Activated naive CD4-positive, alpha-beta T cell treated with anti-CD3 and anti-CD28 coated beads for 36 hours (primary cell): Measurements from ENCODE around the gene S100A3. TPM values are rescaled to one million over a fixed set of nuclear protein-coding genes. Genes with fewer than 3 reads are reported as not detected.
"Not testable (repeated sequence)": the region's sequence is repeated elsewhere in the genome, so short reads cannot be mapped to it uniquely, and the experiment has no call there.

Source experiments
- CTCF ChIA-PET: fragments of 350-600 bp; sonication (Branson Sonifier 250); formaldehyde crosslinking; loops from one replicate; lab custom pipeline; 2021; ENCODE audit warnings: antibody characterized with exemption; lab: Charles Lee
- DNase-seq: peaks from one replicate; pipeline ENCODE4 v3.0.0-alpha.2; 2020
- H3K27ac Mint-ChIP-seq: one replicate; pipeline ENCODE4 v1.8.0; 2021; ENCODE audit warnings: mild to moderate bottlenecking, mixed read lengths
- H3K27me3 Mint-ChIP-seq: one replicate; pipeline ENCODE4 v1.8.0; 2021; ENCODE audit warnings: low read depth, mixed read lengths
- H3K36me3 Mint-ChIP-seq: one replicate; pipeline ENCODE4 v1.8.0; 2021; ENCODE audit warnings: low read depth, mixed read lengths
- H3K4me1 Mint-ChIP-seq: one replicate; pipeline ENCODE4 v1.8.0; 2021; ENCODE audit warnings: low read depth, mixed read lengths
- H3K4me3 Mint-ChIP-seq: one replicate; pipeline ENCODE4 v1.8.0; 2021; ENCODE audit warnings: mild to moderate bottlenecking, moderate library complexity, mixed read lengths
- H3K9me3 Mint-ChIP-seq: one replicate; pipeline ENCODE4 v1.8.0; 2021; ENCODE audit warnings: mixed read lengths
- intact Hi-C: fragments of 100-400 bp; cut with micrococcal nuclease; formaldehyde crosslinking; loops from one replicate; pipeline ENCODE4 v1.15.1; 2023
- total RNA-seq, 2 experiments: library from RNA; stranded (reverse); gene quantifications; one replicate each; pipeline ENCODE4 v1.2.3, GENCODE V29; 2021

The S100A3 gene
- total RNA-seq, 2 experiments from 2014 or later = not detected

- DNase-seq = no peak
- Mint-ChIP-seq H3K36me3 (no peaks in the 10 kb centered on the region), H3K27me3 (peaks cover 7% of the 10 kb centered on the region), H3K27ac (no peak overlapping the region), H3K4me1 (no peaks in the 10 kb centered on the region), H3K9me3 (no peaks in the 10 kb centered on the region), H3K4me3 (no peak overlapping the region)
- CTCF ChIA-PET = no interaction called here
- intact Hi-C loops = no loop called here
These were observed 29.9 kb upstream of the S100A3 start for GRCh38 chr1:153578936-153579335.

DNA sequence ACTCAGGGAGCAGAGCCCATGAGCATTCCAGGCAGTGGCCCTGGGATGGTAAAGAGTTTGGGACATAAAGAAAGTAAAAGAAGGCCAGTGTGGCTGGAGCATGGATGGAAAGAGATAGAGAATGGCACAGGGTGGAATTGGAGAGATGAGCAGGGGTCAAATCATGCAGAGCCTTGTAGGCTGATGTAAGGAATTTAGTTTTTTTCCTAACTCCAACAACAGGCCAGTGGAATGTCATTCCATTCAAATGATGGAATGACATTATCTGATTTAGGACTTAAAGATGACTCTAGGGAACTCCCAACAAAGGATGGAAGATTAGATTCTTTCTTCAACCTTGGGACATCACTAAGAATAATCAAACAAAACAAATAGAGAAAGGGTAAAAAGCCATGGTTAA lies 29.4 kb upstream of the S100A3 start:
- Mint-ChIP-seq H3K27me3 (peaks cover 7% of the 10 kb centered on the region), H3K36me3 (no peaks in the 10 kb centered on the region), H3K4me3 (no peak overlapping the region), H3K4me1 (peaks cover under 1% of the 10 kb centered on the region), H3K27ac (no peak overlapping the region), H3K9me3 (no peaks in the 10 kb centered on the region)
- CTCF ChIA-PET = interaction anchor here (1.8 kb wide), 1 partner anchor 68 kb away, joined by 6 read pairs; no protein-coding TSS in a partner anchor
- DNase-seq = no peak
- intact Hi-C loops = no loop called here

DNA sequence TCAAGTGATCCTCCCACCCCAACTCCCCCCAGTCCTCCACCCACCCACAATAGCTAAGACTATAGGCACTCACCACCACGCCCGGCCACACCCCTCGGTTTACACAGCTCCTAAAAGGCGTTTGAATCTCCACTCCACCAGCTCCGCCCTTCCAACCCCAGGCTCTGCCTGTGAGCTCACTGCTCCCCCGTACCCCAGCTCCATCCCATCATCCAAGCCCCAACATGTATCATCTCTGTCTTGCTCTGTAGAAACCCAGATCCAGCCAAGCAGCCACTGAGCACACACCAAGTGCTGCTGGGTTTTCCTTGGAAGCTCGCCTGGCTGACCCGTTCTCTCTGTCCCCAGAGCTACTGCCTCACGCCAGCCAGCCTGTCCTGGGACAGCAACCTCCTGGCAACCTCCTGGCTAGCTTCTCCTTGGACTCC lies 28.6 kb upstream of the S100A3 start:
- no peak overlapping the region for H3K4me3 Mint-ChIP-seq
- peaks cover 7% of the 10 kb centered on the region for H3K27me3 Mint-ChIP-seq
- no peaks in the 10 kb centered on the region for H3K9me3 Mint-ChIP-seq
- no peak overlapping the region for H3K27ac Mint-ChIP-seq
- DNase-seq = no peak
- H3K4me1 Mint-ChIP-seq = peaks cover 9% of the 10 kb centered on the region
- intact Hi-C loops = no loop called here
- CTCF ChIA-PET = interaction anchor here (0.7 to 1.8 kb wide), 6 partner anchors 36 to 67 kb away, joined by 3 to 8 read pairs (median 5); partner anchors contain the start of genes S100A14 and S100A16
- H3K36me3 Mint-ChIP-seq = no peaks in the 10 kb centered on the region

- no peaks in the 10 kb centered on the region for H3K9me3 Mint-ChIP-seq
- H3K4me3 Mint-ChIP-seq = no peak overlapping the region
- peaks cover 14% of the 10 kb centered on the region for H3K4me1 Mint-ChIP-seq
- H3K27ac Mint-ChIP-seq = no peak overlapping the region
- no peak for DNase-seq
- intact Hi-C loops = no loop called here
- H3K27me3 Mint-ChIP-seq = peaks cover 7% of the 10 kb centered on the region
- H3K36me3 Mint-ChIP-seq = no peaks in the 10 kb centered on the region
- CTCF ChIA-PET = interaction anchor here (0.7 to 1.8 kb wide), 7 partner anchors 36 to 66 kb away, joined by 3 to 8 read pairs (median 5); partner anchors contain the start of genes S100A14 and S100A16
These were observed 28.1 kb upstream of the S100A3 start for GRCh38 chr1:153577138-153577537.

- H3K4me1 Mint-ChIP-seq = peaks cover 24% of the 10 kb centered on the region
- DNase-seq, H3K4me3 Mint-ChIP-seq, H3K9me3 Mint-ChIP-seq, H3K27ac Mint-ChIP-seq, intact Hi-C loops, H3K27me3 Mint-ChIP-seq, H3K36me3 Mint-ChIP-seq: not testable (repeated sequence)
- CTCF ChIA-PET = interaction anchor here (1.1 kb wide), 1 partner anchor 65 kb away, joined by 3 read pairs; no protein-coding TSS in a partner anchor
These were observed 26.4 kb upstream of the S100A3 start for GRCh38 chr1:153575497-153575896.

GRCh38 chr1:153575081-153575491 lies 26.0 kb upstream of the S100A3 start:
- H3K27me3 Mint-ChIP-seq, H3K27ac Mint-ChIP-seq, H3K9me3 Mint-ChIP-seq, CTCF ChIA-PET, DNase-seq, H3K4me3 Mint-ChIP-seq, H3K36me3 Mint-ChIP-seq, intact Hi-C loops: not testable (repeated sequence)
- peaks cover 24% of the 10 kb centered on the region for H3K4me1 Mint-ChIP-seq

DNA sequence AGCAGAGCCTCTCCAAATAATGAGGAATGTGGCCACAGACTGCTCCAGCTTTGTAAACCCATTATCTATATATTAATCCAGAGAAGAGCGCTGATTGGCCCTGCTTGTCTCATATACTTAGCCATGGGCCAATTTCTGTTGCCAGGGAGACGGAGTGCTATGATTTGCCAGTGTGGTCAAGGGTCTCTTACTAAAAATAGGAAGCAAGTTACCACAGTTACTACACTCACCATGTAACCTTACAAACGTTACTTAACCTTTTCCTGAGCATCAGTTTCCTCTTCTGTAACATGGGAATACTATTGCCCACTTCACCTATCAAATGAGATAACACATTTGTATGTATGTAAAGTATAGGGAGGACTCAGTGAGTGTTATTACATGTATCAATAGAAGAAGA lies 24.3 kb upstream of the S100A3 start:
- Mint-ChIP-seq H3K4me1 (peaks cover 33% of the 10 kb centered on the region), H3K36me3 (no peaks in the 10 kb centered on the region), H3K27ac (peak overlapping the region; percentile 11), H3K9me3 (no peaks in the 10 kb centered on the region), H3K4me3 (no peak overlapping the region), H3K27me3 (peaks cover 7% of the 10 kb centered on the region)
- CTCF ChIA-PET = interaction anchor here (0.6 to 7.4 kb wide), 11 partner anchors 12 to 65 kb away, joined by 3 to 207 read pairs (median 4); partner anchors contain the start of genes CHTOP, S100A13, S100A4 and S100A6
- DNase-seq = no peak
- intact Hi-C loops = loop anchor here (2.0 kb wide), 4 partner anchors 201 to 411 kb away; partner anchors contain the start of gene SLC27A3

GRCh38 chr1:153572569-153573015 lies 23.5 kb upstream of the S100A3 start:
- Mint-ChIP-seq H3K4me1 (peaks cover 40% of the 10 kb centered on the region), H3K9me3 (no peaks in the 10 kb centered on the region), H3K36me3 (no peaks in the 10 kb centered on the region), H3K27ac (peak overlapping the region; percentile 18), H3K4me3 (no peak overlapping the region), H3K27me3 (peaks cover 1% of the 10 kb centered on the region)
- intact Hi-C loops = loop anchor here (1.0 to 2.0 kb wide), 9 partner anchors 39 to 412 kb away; partner anchors contain the start of genes CHTOP and SLC27A3
- CTCF ChIA-PET = interaction anchor here (0.7 to 7.4 kb wide), 20 partner anchors 13 to 100 kb away, joined by 3 to 207 read pairs (median 4); partner anchors contain the start of genes CHTOP, S100A13, S100A4 and S100A5
- peak; percentile 85 for DNase-seq

DNA sequence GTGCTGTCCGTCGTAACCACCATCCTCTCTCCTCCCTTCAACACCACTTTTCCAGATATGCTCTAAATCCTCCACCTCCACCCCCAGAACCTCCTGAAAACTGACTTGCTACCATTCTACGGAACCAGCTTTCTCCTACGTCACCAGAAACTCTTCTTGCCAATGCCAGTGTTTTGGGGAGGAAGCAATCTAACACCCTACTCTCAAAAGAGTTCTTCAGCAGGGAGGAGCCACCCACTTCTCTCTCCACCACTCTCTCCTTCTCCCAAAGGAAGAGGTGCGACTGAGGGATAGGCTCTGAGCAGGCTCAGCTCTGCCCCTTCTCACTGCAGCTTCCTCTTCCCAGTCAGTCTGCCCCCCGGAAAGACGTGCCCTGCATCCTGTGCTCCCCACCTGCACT lies 22.6 kb upstream of the S100A3 start:
- DNase-seq = no peak
- peak overlapping the region; percentile 18 for H3K27ac Mint-ChIP-seq
- H3K27me3 Mint-ChIP-seq = no peaks in the 10 kb centered on the region

GRCh38 chr1:153570874-153571273 lies 21.8 kb upstream of the S100A3 start:
- Mint-ChIP-seq H3K4me1 (peaks cover 54% of the 10 kb centered on the region), H3K27ac (no peak overlapping the region), H3K27me3 (no peaks in the 10 kb centered on the region), H3K36me3 (no peaks in the 10 kb centered on the region), H3K4me3 (no peak overlapping the region), H3K9me3 (no peaks in the 10 kb centered on the region)
- CTCF ChIA-PET = interaction anchor here (1.2 to 7.4 kb wide), 4 partner anchors 37 to 61 kb away, joined by 3 to 207 read pairs (median 78); partner anchors contain the start of genes S100A13 and S100A6
- intact Hi-C loops = no loop called here
- DNase-seq = no peak

More for the DNA sequence above, 22.6 kb upstream of the S100A3 start:
- Mint-ChIP-seq H3K4me3 (no peak overlapping the region), H3K36me3 (no peaks in the 10 kb centered on the region), H3K4me1 (peaks cover 47% of the 10 kb centered on the region), H3K9me3 (no peaks in the 10 kb centered on the region)
- CTCF ChIA-PET = interaction anchor here (0.7 to 7.4 kb wide), 16 partner anchors 14 to 101 kb away, joined by 3 to 207 read pairs (median 4); partner anchors contain the start of genes CHTOP, S100A4, S100A5 and S100A6
- intact Hi-C loops = loop anchor here (1.0 to 2.0 kb wide), 9 partner anchors 38 to 413 kb away; partner anchors contain the start of genes CHTOP and SLC27A3

- Mint-ChIP-seq H3K27ac (peak overlapping the region; percentile 28), H3K4me3 (no peak overlapping the region), H3K36me3 (no peaks in the 10 kb centered on the region), H3K4me1 (peaks cover 62% of the 10 kb centered on the region), H3K27me3 (no peaks in the 10 kb centered on the region), H3K9me3 (no peaks in the 10 kb centered on the region)
- CTCF ChIA-PET = interaction anchor here (1.4 to 7.4 kb wide), 3 partner anchors 35 to 60 kb away, joined by 3 to 207 read pairs (median 153); partner anchors contain the start of gene S100A6
- intact Hi-C loops = loop anchor here (2.0 to 5.0 kb wide), 2 partner anchors 158 to 217 kb away; partner anchors contain the start of gene INTS3
- no peak for DNase-seq
These were observed 20.4 kb upstream of the S100A3 start for GRCh38 chr1:153569465-153569864.

DNA sequence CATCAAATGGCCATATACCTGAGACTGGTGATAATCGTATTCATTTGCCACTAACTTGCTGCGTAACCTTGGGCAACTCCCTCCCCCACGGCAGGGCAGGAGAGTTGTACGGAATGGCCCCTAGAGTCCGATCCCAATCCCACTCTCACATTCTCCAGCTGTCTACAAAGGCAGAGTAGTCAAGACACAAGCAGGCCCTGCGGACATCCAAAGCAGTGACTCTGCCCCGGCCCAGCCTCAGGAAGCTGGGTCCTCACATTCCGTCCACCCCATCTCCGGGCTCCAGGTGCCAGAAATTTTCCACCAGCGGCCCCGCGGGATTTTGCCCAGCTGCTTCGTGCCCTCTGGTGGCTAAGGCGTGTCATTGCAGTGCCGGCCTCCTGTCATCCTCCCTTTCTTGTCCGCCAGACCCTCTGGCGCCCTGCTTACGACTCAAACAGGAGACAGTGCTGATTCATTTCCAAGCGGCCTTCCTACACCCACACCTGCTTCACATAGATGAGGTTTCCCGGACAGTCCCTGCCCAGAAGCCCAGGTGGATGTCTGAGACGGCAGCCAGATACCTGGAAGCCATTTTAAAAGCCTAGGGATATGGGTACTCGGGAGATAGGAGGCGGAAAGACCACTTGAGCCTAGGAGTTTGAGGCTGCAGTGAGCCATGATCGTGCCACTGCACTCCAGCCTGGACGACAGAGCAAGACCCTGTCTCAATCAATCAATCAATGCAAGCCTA lies 19.5 kb upstream of the S100A3 start:
- H3K27me3 Mint-ChIP-seq = no peaks in the 10 kb centered on the region
- no peaks in the 10 kb centered on the region for H3K9me3 Mint-ChIP-seq
- CTCF ChIA-PET = interaction anchor here (0.7 to 7.4 kb wide), 20 partner anchors 11 to 216 kb away, joined by 3 to 207 read pairs (median 4); partner anchors contain the start of genes S100A5 and S100A6
- DNase-seq = peak; percentile 93
- intact Hi-C loops = loop anchor here (1.0 to 5.0 kb wide), 6 partner anchors 35 to 216 kb away; partner anchors contain the start of genes INTS3 and SNAPIN
- H3K4me3 Mint-ChIP-seq = peak overlapping the region; percentile 68
- H3K36me3 Mint-ChIP-seq = no peaks in the 10 kb centered on the region
- peaks cover 62% of the 10 kb centered on the region for H3K4me1 Mint-ChIP-seq
- H3K27ac Mint-ChIP-seq = peak overlapping the region; percentile 66
